NCI-H2227 treated with DMSO at 0.1 percent for 48 hours (cell line): ENCODE results near the gene CCDC122.

Experiments
- DNase-seq: peaks from one replicate; lab custom pipeline; 2025; lab: John Stamatoyannopoulos, UW

Gene CCDC122

DNA sequence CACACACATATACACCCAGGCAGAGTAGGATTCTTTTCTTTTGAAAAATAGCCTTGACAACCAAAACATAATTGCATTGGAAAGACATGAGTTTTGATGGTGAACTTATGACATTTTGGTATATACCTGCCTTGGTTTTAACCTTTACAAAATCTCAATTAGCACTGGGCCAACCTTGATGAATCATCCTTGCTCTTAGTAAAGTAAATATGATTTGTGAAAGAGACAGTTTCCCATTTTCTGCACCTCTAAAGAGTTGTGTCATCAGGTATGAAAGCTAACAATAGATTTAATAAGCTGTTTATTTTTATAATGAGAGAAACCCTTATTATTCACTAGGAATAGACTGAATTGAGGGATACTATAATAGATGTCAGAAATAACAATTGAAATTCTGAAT, 77.0 kb downstream of the CCDC122 start:
- no peak for DNase-seq

DNA sequence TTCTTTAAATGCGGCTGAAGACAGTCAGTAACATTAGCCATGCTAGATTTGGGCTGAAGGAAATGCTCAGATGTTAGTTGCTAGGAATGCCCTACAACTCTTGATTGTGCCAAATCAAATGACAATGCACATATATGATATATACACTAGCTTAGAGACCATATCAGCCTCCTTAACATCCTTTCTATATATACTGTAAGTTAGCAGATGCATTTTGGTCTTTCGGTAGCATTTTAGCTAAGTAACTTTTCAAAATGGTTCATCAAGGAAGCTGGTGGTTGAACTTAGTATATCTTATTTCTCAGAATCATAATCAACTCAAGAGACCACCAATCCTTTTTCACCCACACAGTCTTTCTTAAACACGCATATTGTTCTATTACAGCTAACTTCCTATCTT, 78.7 kb downstream of the CCDC122 start:
- no peak for DNase-seq

DNA sequence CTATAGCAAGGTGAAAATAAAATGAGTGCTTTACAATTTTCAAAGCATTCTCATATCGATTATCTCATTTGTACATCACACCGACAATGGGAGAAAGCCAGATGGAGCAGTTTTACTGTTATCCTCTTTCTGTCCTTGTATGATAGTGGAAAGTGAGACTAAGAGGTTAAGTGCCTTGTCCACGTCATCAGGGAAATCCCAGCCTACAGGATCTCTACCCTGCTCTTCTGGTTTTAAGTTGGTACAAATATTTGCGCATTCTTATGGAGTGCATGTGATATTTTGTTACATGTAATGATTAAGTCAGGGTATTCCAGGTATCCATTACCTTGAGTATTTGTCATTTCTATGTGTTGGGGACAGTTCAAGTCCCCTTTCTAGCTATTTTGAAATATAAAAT, 80.3 kb downstream of the CCDC122 start:
- DNase-seq: no peak

DNA sequence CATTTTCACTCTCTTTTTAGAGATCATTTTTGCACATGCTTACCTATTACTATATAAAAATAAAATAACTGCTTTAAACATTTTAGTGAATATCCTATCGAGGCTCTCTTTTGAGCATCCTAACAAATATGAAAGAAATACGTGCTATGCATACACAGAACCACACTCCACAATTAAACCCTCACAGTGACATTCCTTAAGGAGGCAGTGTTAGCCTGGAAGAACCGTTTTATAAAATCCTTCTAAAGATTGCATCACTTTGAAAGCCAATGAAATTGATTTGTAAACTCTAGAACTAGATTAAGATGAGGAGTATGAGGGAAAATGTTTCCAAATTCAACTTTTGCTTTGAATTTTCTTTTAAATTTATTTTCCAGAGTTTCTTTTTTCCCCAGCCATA, 81.7 kb downstream of the CCDC122 start:
- no peak for DNase-seq

DNA sequence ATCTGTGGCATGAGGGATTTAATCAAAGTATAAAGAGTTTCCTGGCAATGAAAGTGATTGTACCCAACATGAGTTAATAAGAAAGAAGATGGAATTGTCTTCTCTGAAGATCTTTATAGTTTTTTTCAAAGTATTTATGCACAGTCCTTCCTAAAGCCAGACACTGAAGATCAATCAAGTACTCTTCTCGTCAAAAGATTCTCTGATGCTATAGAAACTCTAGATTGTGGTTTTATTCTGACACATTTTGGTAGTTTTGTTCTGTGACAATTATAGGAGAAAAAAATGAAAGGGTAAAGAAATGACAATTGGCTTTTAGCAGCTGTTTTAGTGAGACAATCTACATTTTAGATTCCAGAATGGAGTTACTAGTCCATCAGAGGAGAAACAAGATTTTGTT, 82.4 kb downstream of the CCDC122 start:
- no peak for DNase-seq

DNA sequence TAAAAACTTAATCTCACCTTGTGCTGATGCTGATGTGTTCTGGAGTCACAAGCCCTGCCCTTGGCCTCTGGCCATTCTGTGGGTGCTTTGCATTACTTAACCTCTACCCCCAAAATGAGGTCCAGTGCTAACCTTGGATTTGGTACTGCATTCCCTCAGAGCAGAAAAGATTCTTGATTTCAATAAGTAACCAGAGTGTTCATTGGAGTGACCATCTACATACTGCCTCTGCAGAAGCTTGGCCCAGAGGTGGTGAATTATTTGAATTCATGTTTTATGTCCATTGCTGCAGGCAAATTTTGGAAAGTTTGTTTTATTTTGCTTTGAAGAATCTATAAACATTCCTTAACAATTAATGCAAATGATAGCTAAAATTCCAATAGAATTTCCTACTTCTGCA, 85.1 kb downstream of the CCDC122 start:
- no peak for DNase-seq

DNA sequence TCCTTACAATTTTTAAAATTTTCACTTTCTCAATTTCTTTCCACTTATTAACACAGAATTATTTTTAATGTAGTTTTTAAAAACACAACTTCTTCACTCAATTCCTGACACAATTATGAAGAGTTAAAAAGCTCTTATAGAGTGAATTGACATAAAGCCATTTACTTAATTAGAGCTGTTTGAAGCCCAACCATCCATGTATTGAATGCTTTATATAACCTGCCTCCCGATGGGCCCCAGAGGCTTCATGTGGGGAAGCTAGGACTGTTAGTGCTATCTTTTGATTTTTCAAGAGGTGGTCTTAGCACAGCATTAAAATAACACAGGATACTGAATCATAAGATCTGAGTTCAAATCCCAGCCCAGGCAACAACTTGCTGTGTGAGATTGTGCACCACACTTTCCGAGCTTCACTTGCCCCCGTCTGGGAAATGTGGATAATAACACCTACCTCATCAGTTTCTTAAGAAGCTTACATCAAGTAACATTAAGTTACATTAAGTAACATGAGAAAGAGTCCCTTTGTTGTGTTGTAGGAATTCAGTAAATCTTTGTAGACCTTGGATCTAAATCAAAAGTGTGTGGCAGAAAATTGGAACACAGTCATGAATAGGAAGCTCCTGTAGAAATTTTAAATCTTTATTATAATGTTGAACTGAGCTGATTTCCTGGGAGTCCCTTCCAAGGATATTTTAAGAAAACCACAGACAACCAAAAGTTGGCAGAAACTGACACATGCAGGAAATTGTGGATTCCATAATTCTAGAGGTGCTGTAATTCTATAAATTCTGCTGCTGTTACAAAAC, 87.3 kb downstream of the CCDC122 start:
- no peak for DNase-seq

DNA sequence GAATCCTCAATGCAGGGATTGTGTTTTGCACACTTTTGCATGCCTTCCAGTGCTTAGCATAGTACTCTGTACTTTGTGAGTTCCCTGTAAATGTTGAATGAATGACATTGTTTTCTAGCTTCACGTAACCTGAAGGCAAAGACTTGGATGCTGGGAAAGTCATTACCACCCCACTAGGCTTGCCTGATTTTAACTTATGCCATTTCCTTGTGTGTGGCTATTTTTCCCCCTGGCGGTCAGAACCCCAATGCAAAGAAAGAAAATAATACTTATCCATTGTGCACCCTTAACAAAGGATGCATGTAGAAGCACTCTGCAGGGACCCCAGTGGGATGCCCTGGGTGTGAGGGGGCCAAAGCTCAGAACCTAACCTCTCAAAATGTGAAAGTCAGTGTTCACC, 91.5 kb downstream of the CCDC122 start:
- DNase-seq: peak; percentile 37

DNA sequence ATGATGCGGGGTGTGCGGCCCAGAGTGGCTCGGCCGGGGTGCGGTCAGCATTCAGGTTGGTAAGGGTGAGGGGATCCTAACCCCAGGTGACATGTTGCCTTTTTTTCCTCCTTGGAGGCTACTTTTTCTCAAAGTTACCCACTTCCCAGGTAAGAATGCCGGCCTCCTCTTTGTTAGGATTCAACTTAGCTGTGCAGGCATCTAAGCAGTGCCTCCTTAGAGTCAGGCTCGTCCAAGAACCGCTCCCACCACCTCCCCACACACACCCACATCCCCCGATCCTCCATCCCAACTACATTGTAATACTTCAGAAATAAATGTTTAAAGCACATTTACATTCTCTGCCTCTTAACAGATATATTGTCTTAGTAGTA, 92.0 kb downstream of the CCDC122 start:
- DNase-seq: no peak

DNA sequence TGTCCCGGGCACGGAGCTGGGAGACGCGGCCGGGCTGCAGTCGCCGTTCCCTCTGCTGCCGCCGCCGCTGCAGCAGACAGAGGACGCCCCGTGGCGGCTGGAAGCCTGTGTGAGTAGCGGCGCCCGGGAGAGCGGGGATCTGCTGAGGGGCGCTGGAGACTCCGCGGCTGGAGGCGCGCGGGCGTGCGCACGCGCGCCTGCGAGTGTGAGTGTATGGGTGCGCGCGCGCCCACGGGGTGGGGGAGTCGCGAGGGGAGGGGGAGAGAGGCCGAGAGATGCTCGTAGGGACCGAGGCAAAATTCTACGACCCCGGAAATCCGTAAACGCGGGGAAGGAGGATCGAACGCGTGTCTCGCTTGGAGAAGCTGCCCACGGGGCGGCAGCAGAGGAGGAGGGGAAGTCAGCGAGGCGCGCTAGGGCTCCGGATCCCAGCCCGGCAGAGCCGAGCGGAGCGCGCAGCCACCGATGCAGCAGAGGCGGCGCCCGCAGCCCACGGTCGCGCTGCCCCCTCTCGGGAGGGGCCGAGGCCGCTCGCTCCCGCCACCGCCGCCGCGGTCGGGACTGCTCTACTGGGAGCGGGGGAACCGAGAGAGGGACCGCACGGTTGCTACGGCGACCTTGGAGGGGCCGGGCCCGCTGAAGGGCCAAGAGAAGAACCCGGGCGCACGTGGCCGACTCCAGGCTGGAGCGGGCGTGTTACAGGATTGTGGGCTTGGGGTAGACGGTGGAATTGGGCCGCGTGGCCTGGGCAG, 92.6 kb downstream of the CCDC122 start, which contains the start of gene ENOX1:
Gene ENOX1 (minus strand): TSS at position 207 of the 752 bp plus-strand sequence.
- peak; percentile 53 for DNase-seq

DNA sequence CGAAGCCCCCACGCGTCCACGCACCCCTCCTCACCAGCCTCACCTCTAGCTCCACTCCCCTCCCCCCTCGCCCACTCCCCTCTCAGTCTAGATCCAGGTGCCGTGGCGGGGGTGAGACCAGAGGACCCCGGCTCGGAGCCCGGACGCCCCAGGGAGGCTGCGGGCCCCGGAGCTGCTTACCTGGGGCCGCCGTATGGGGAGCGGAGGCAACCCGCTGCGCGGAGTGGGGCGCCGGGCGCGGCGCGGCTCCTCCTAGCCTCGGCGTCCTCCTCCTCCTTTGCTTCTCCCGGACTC, 93.1 kb downstream of the CCDC122 start:
- no peak for DNase-seq
